Measurements from ENCODE around the gene MYCL. TPM values are rescaled to one million over a fixed set of nuclear protein-coding genes. Genes with fewer than 3 reads are reported as not detected.

MYCL gene
- total and polyA plus RNA-seq, 10 of the 15 experiments (the other 5 are each of a cell fraction or from before 2014, with no cell fraction given), result 0.11 to 1.4 (median 0.40) TPM; not detected in 1

- BruUV-seq (replicated peaks), result no TSS peak
- in situ Hi-C loops (cut with MboI), result no loop called here
- H3K4me3 ChIP-seq, result no peak overlapping the region
- WGBS (ENCODE audit: insufficient coverage, insufficient replicate concordance, low lambda C conversion rate, missing lambda C conversion rate), result 22% methylated on average over 6 of the region's 6 CpGs
- ChIA-PET POLR2A (interaction anchor here (0.8 to 4.3 kb wide), 4 partner anchors 9 to 147 kb away, joined by 3 to 24 read pairs (median 4); partner anchors contain the start of gene TRIT1), SMC1A (ENCODE audit: uncharacterized antibody, unreplicated experiment) (interaction anchor here (0.7 to 2.1 kb wide), 8 partner anchors 8 to 121 kb away, joined by 3 to 8 read pairs (median 3); partner anchors contain the start of gene MYCL), CTCF (interaction anchor here (0.8 to 4.2 kb wide), 10 partner anchors 10 to 139 kb away, joined by 3 to 21 read pairs (median 4); partner anchors contain the start of gene MYCL), RAD21 (ENCODE audit: unreplicated experiment) (interaction anchor here (1.5 to 2.0 kb wide), 3 partner anchors 9 to 139 kb away, joined by 4 to 8 read pairs (median 8); partner anchors contain the start of gene MYCL)
- no peak overlapping the region for H3K27ac ChIP-seq (ENCODE audit: control insufficient read depth, insufficient read depth)
- peak overlapping the region; percentile 65 for H3K4me2 ChIP-seq (ENCODE audit: control insufficient read depth, insufficient read depth)
- no peak overlapping the region for H3K9ac ChIP-seq (ENCODE audit: control insufficient read depth, insufficient read depth, low read length)
- no peaks in the 10 kb centered on the region for H3K9me3 ChIP-seq (replicated peaks; ENCODE audit: control insufficient read depth, insufficient read depth, low read length)
- H3K27me3 ChIP-seq (replicated peaks in 1 of 2; ENCODE audit: control insufficient read depth in 2 of 2, insufficient read depth in 2 of 2, low read length in 1 of 2), result peaks cover 1 to 3% of the 10 kb centered on the region in 2 experiments; a peak in 2 of 4 replicates
- peak; percentile 74 for ATAC-seq
- peak overlapping the region; percentile 41 for H2AFZ ChIP-seq (ENCODE audit: control insufficient read depth, low read depth, low read length)
- no peaks in the 10 kb centered on the region for H3K36me3 ChIP-seq (ENCODE audit: control insufficient read depth in 2 of 2, insufficient read depth in 2 of 2, low read length in 1 of 2)
- DNase-seq (ENCODE audit: low read depth, low spot score), result no peak
- H3K4me1 ChIP-seq (ENCODE audit: control insufficient read depth, insufficient read depth, low read length), result peaks cover 11% of the 10 kb centered on the region
- intact Hi-C loops (cut with micrococcal nuclease; ENCODE audit: unreplicated experiment), result no loop called here
- no peak for FAIRE-seq
- H3K79me2 ChIP-seq (ENCODE audit: control insufficient read depth, insufficient read depth, low read length), result no peaks in the 10 kb centered on the region
- no peaks in the 10 kb centered on the region for H4K20me1 ChIP-seq (ENCODE audit: control insufficient read depth, insufficient read depth)
- TF ChIP-seq SUPT20H (IDR thresholded peaks at IDR 0.05; ENCODE audit: borderline replicate concordance, control insufficient read depth, low read depth, low read length) (no peak), SPI1 (IDR thresholded peaks at IDR 0.05; ENCODE audit: borderline replicate concordance, insufficient read depth, low read depth, low read length) (peak; percentile 73), MEF2B (IDR thresholded peaks at IDR 0.05; ENCODE audit: partially characterized antibody, poor library complexity, severe bottlenecking) (peak; percentile 49), MYB (IDR thresholded peaks at IDR 0.05; ENCODE audit: borderline replicate concordance, low read depth, low read length) (0 out of 2 replicates have a peak, but pooled peaks have one; percentile 40), ZBED1 (IDR thresholded peaks at IDR 0.05; ENCODE audit: borderline replicate concordance) (no peak), MEF2A (IDR thresholded peaks at IDR 0.05; ENCODE audit: insufficient read depth, low read depth, low read length) (no peak), IKZF1 (conservative IDR thresholded peaks at IDR 0.05) (peak; percentile 84), PBX3 (IDR thresholded peaks at IDR 0.05; ENCODE audit: insufficient replicate concordance, low read depth, low read length) (peak; percentile 44), FOS (IDR thresholded peaks at IDR 0.05; ENCODE audit: borderline replicate concordance, extremely low read depth, insufficient read length) (no peak), BMI1 (IDR thresholded peaks at IDR 0.05; ENCODE audit: borderline replicate concordance) (no peak), ATF7 (IDR thresholded peaks at IDR 0.05; ENCODE audit: low read depth) (peak; percentile 54; the same call in 1 of the 2 replicates), SKIL (IDR thresholded peaks at IDR 0.05; ENCODE audit: low read depth, poor library complexity, severe bottlenecking) (no peak), ZBTB4 (CRISPR knock-in tag; IDR thresholded peaks at IDR 0.05) (no peak)
Measured at GRCh38 chr1:39892601-39893595, 8.8 kb downstream of the MYCL start.

Data from GM12878 (cell line).